Measurements from ENCODE around the gene PROSER1.

GRCh38 chr13:38965281-38965680 lies 72.6 kb downstream of the PROSER1 start:
- TF ChIP-seq CSDC2 (CRISPR knock-in tag; IDR thresholded peaks at IDR 0.05): no peak
- no peak for TF ChIP-seq TOX (CRISPR knock-in tag; IDR thresholded peaks at IDR 0.05; ENCODE audit: borderline replicate concordance)
- TF ChIP-seq TSHZ2 (CRISPR knock-in tag; IDR thresholded peaks at IDR 0.05): no peak
- no peak for TF ChIP-seq ZC3H10 (CRISPR knock-in tag; IDR thresholded peaks at IDR 0.05)
- no peak for TF ChIP-seq PATZ1 (CRISPR knock-in tag; IDR thresholded peaks at IDR 0.05; ENCODE audit: borderline replicate concordance)
- no peak for TF ChIP-seq PPARA (CRISPR knock-in tag; IDR thresholded peaks at IDR 0.05; ENCODE audit: borderline replicate concordance)
- TF ChIP-seq ISL1 (CRISPR knock-in tag; IDR thresholded peaks at IDR 0.05): no peak
- TF ChIP-seq ARNTL (CRISPR knock-in tag; IDR thresholded peaks at IDR 0.05; ENCODE audit: borderline replicate concordance, low read depth): no peak
- no peak for TF ChIP-seq POU6F1 (CRISPR knock-in tag; IDR thresholded peaks at IDR 0.05; ENCODE audit: borderline replicate concordance, low read depth)
- no peak for TF ChIP-seq CSRNP3 (CRISPR knock-in tag; IDR thresholded peaks at IDR 0.05)
- TF ChIP-seq CREB5 (CRISPR knock-in tag; IDR thresholded peaks at IDR 0.05; ENCODE audit: low read depth): no peak

Data from SK-N-SH treated with all-trans-retinoic acid at 6 μM for 48 hours (cell line).